ENCODE results near the gene NFILZ. TPM values are rescaled to one million over a fixed set of nuclear protein-coding genes. Genes with fewer than 3 reads are reported as not detected.
A peak's percentile ranks its signal among the peaks of the same experiment; 100 is the strongest.
"Not testable (repeated sequence)": the region's sequence is repeated elsewhere in the genome, so short reads cannot be mapped to it uniquely, and the experiment has no call there.

Gene NFILZ
- total RNA-seq, 1 experiment from 2014 or later: not detected

- DNase-seq (ENCODE audit: low spot score): no peak
These were observed 19.0 kb upstream of the NFILZ start for GRCh38 chr19:8611391-8611876.

GRCh38 chr19:8611877-8612806 is 18.3 kb upstream of the NFILZ start:
- DNase-seq (ENCODE audit: low spot score): no peak

GRCh38 chr19:8612807-8613171 is 17.6 kb upstream of the NFILZ start:
- no peak for DNase-seq (ENCODE audit: low spot score)

- DNase-seq (ENCODE audit: low spot score): no peak
These were observed 16.0 kb upstream of the NFILZ start for GRCh38 chr19:8614455-8614854.

- no peak for DNase-seq (ENCODE audit: low spot score)
These were observed 15.4 kb upstream of the NFILZ start for GRCh38 chr19:8615024-8615423.

- DNase-seq (ENCODE audit: low spot score): peak; percentile 38
These were observed 14.4 kb upstream of the NFILZ start for GRCh38 chr19:8615813-8616596.

- DNase-seq (ENCODE audit: low spot score): no peak
These were observed 13.6 kb upstream of the NFILZ start for GRCh38 chr19:8616861-8617260.

- DNase-seq (ENCODE audit: low spot score): not testable (repeated sequence)
These were observed 13.1 kb upstream of the NFILZ start for GRCh38 chr19:8617325-8617724.

GRCh38 chr19:8617984-8618383 is 12.4 kb upstream of the NFILZ start:
- no peak for DNase-seq (ENCODE audit: low spot score)

GRCh38 chr19:8618751-8619150 is 11.7 kb upstream of the NFILZ start:
- DNase-seq (ENCODE audit: low spot score): no peak

GRCh38 chr19:8622886-8623285 is 7.5 kb upstream of the NFILZ start:
- DNase-seq (ENCODE audit: low spot score): not testable (repeated sequence)

- no peak for DNase-seq (ENCODE audit: low spot score)
These were observed 3.6 kb upstream of the NFILZ start for GRCh38 chr19:8626842-8627241.

GRCh38 chr19:8629184-8629583 is 1.2 kb upstream of the NFILZ start:
- DNase-seq (ENCODE audit: low spot score): no peak

- no peak for DNase-seq (ENCODE audit: low spot score)
These were observed 477 bp downstream of the NFILZ start for GRCh38 chr19:8630796-8631424.

- no peak for DNase-seq (ENCODE audit: low spot score)
These were observed 989 bp downstream of the NFILZ start for GRCh38 chr19:8631425-8631819.

- DNase-seq (ENCODE audit: low spot score): no peak
These were observed 5.0 kb downstream of the NFILZ start for GRCh38 chr19:8635422-8635821.

- not testable (repeated sequence) for DNase-seq (ENCODE audit: low spot score)
These were observed 6.6 kb downstream of the NFILZ start for GRCh38 chr19:8637070-8637469.

- no peak for DNase-seq (ENCODE audit: low spot score)
These were observed 7.7 kb downstream of the NFILZ start for GRCh38 chr19:8638078-8638619.

GRCh38 chr19:8639821-8640401 is 9.5 kb downstream of the NFILZ start:
- DNase-seq (ENCODE audit: low spot score): no peak

GRCh38 chr19:8640402-8641004 is 10.1 kb downstream of the NFILZ start:
- no peak for DNase-seq (ENCODE audit: low spot score)
